Mammary epithelial cell (primary cell): ENCODE data around the gene TSPO.

Experiments used
- CTCF ChIP-seq, 2 donors: IDR thresholded peaks in 1 of 2; conservative IDR thresholded peaks in 1 of 2; 2 replicates each; pipeline ENCODE4 v1.5.1; 2011 to 2012; ENCODE audit warnings: inconsistent platforms in 2 of 2, low read length in 2 of 2, mild to moderate bottlenecking in 2 of 2, control low read depth in 1 of 2, low read depth in 1 of 2; ENCODE audit not compliant: insufficient read depth in 1 of 2; ENCODE audit errors: extremely low read depth in 1 of 2
- EZH2 ChIP-seq: IDR thresholded peaks from 2 replicates; pipeline ENCODE4 v1.6.1; 2012; ENCODE audit warnings: low read length, inconsistent platforms, borderline replicate concordance

- TF ChIP-seq CTCF (conservative IDR thresholded peaks at IDR 0.05 in 1 of 2, IDR thresholded peaks at IDR 0.05 in 1 of 2; ENCODE audit: extremely low read depth in 1 of 2, insufficient read depth in 1 of 2, low read depth in 1 of 2, low read length in 2 of 2) (no peak), EZH2 (no peak)
Observed at GRCh38 chr22:43128116-43128515, 23.2 kb upstream of the TSPO start.
